ENCODE measurements around the gene PRCP.

PRCP gene

GRCh38 chr11:82848829-82849228 is 51.4 kb downstream of the PRCP start:
- DNase-seq (ENCODE audit: low read depth), result no peak
- no peak overlapping the region for H3K4me3 ChIP-seq (ENCODE audit: control insufficient read depth, low read depth, low read length)
- TF ChIP-seq CTCF (conservative IDR thresholded peaks at IDR 0.05; ENCODE audit: control insufficient read depth, insufficient read depth, low read depth, low read length), result no peak

- no peak overlapping the region for H3K4me3 ChIP-seq (ENCODE audit: control insufficient read depth, low read depth, low read length)
- TF ChIP-seq CTCF (conservative IDR thresholded peaks at IDR 0.05; ENCODE audit: control insufficient read depth, insufficient read depth, low read depth, low read length), result no peak
- no peak for DNase-seq (ENCODE audit: low read depth)
These were observed 54.6 kb downstream of the PRCP start for GRCh38 chr11:82845356-82846353.

GRCh38 chr11:82843057-82843795 is 57.0 kb downstream of the PRCP start:
- no peak for TF ChIP-seq CTCF (conservative IDR thresholded peaks at IDR 0.05; ENCODE audit: control insufficient read depth, insufficient read depth, low read depth, low read length)
- H3K4me3 ChIP-seq (ENCODE audit: control insufficient read depth, low read depth, low read length), result no peak overlapping the region
- no peak for DNase-seq (ENCODE audit: low read depth)

- no peak for DNase-seq (ENCODE audit: low read depth)
- no peak overlapping the region for H3K4me3 ChIP-seq (ENCODE audit: control insufficient read depth, low read depth, low read length)
- TF ChIP-seq CTCF (conservative IDR thresholded peaks at IDR 0.05; ENCODE audit: control insufficient read depth, insufficient read depth, low read depth, low read length), result no peak
These were observed 58.2 kb downstream of the PRCP start for GRCh38 chr11:82842019-82842418.

GRCh38 chr11:82837650-82838049 is 62.6 kb downstream of the PRCP start:
- DNase-seq (ENCODE audit: low read depth), result no peak
- no peak overlapping the region for H3K4me3 ChIP-seq (ENCODE audit: control insufficient read depth, low read depth, low read length)
- no peak for TF ChIP-seq CTCF (conservative IDR thresholded peaks at IDR 0.05; ENCODE audit: control insufficient read depth, insufficient read depth, low read depth, low read length)

- no peak for TF ChIP-seq CTCF (conservative IDR thresholded peaks at IDR 0.05; ENCODE audit: control insufficient read depth, insufficient read depth, low read depth, low read length)
- H3K4me3 ChIP-seq (ENCODE audit: control insufficient read depth, low read depth, low read length), result no peak overlapping the region
- no peak for DNase-seq (ENCODE audit: low read depth)
These were observed 67.2 kb downstream of the PRCP start for GRCh38 chr11:82832983-82833382.

Data from fibroblast of mammary gland (primary cell).